GM23338 (cell line): ENCODE results near the gene CST3.

Experiments used
- CREB1 ChIP-seq: fragments of 250-450 bp; sonication (Bioruptor Pico); IDR thresholded peaks from 2 replicates; pipeline ENCODE4 v1.5.0; 2020; ENCODE audit warnings: low read depth, mild to moderate bottlenecking, moderate library complexity
- CTCF ChIP-seq, 2 experiments: fragments of 200-600 bp in 1 of 2; sonication (generic) in 1 of 2; conservative IDR thresholded peaks; 2 replicates each; pipeline versions ENCODE4 v1.5.1 to v1.6.1; 2016 to 2017; ENCODE audit warnings: antibody characterized with exemption in 2 of 2, low read depth in 2 of 2, mild to moderate bottlenecking in 2 of 2, moderate library complexity in 1 of 2
- ETS1 ChIP-seq: IDR thresholded peaks from 2 replicates; pipeline ENCODE4 v1.6.1; 2016; ENCODE audit warnings: antibody characterized with exemption
- EZH2 ChIP-seq: fragments of 200-600 bp; sonication (generic); IDR thresholded peaks from one replicate; pipeline ENCODE4 v1.8.0; 2017; ENCODE audit warnings: antibody characterized with exemption, mild to moderate bottlenecking, low read depth; ENCODE audit not compliant: unreplicated experiment
- EZH2phosphoT487 ChIP-seq: fragments of 200-600 bp; sonication (generic); IDR thresholded peaks from one replicate; pipeline ENCODE4 v1.8.1; 2018; ENCODE audit warnings: antibody characterized with exemption; ENCODE audit not compliant: unreplicated experiment
- JUNB ChIP-seq: IDR thresholded peaks from one replicate; pipeline ENCODE4 v1.6.1; 2016; ENCODE audit warnings: antibody characterized with exemption; ENCODE audit not compliant: unreplicated experiment
- POLR2AphosphoS5 ChIP-seq: IDR thresholded peaks from 2 replicates; pipeline ENCODE4 v1.6.1; 2016; ENCODE audit warnings: antibody characterized with exemption, low read depth
- REST ChIP-seq: IDR thresholded peaks from one replicate; pipeline ENCODE4 v1.6.1; 2018; ENCODE audit warnings: antibody characterized with exemption; ENCODE audit not compliant: unreplicated experiment
- STAT1 ChIP-seq: IDR thresholded peaks from one replicate; pipeline ENCODE4 v1.6.1; 2016; ENCODE audit warnings: antibody characterized with exemption; ENCODE audit not compliant: unreplicated experiment
- ZNF331 ChIP-seq: fragments of 250-450 bp; sonication (Bioruptor Pico); IDR thresholded peaks from 2 replicates; pipeline ENCODE4 v1.5.0; 2020; ENCODE audit warnings: low read depth, mild to moderate bottlenecking, moderate library complexity

GRCh38 chr20:23662276-23662870, 24.6 kb upstream of the CST3 start:
- TF ChIP-seq CTCF (conservative IDR thresholded peaks at IDR 0.05; ENCODE audit: low read depth in 2 of 2) (no peak), JUNB (no peak), REST (no peak), EZH2phosphoT487 (no peak), CREB1 (CRISPR knock-in tag) (no peak), POLR2AphosphoS5 (no peak), EZH2 (no peak), STAT1 (no peak), ZNF331 (CRISPR knock-in tag) (no peak), ETS1 (no peak)
